ENCODE measurements around the gene GNAO1.

The GNAO1 gene

DNA sequence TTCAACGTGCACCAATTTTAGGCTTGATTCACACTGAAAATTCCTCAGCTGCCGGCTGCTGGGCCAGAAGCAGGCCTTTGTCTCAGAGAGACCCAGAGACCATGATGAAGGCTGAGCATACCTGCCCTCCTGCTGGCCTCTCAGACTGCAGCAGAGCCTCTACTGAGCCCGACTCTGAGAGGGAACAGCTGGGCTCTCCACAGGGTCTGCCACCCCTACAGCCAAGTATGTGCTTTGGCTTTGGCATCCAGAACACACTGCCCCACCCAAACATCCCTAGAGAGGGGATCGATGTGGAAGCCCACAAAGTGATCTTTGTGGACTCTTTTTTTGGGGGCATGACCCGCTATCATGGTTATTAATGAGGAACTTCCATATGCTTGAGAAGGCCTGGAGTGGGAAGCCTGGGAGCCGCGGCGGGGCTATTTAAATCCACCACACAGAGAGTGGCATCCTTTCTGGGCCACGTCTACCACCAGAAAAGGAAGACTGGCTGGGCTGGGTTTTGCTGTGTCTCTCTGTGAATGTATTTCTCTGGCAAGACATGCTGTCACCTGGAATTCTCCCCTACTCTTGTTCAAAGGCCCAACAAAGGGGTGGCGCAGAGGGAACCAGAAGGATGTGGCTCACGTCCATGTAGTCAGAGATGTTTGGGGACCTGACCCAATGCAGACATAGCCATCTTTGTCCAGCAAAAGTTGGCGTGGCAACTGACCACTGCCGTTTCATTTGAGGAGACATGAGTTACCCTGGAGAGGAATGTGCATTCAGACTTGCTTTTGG is 69.3 kb downstream of the GNAO1 start:
- H3K36me3 ChIP-seq (ENCODE audit: insufficient read depth, low read length) = peaks cover 3% of the 10 kb centered on the region
- H3K4me3 ChIP-seq (ENCODE audit: low read depth in 1 of 2, low read length in 2 of 2) = no peak overlapping the region
- H3K9ac ChIP-seq (ENCODE audit: low read length) = no peak overlapping the region
- H3K4me1 ChIP-seq (ENCODE audit: insufficient read depth, low read length) = peaks cover 95% of the 10 kb centered on the region
- H3K27ac ChIP-seq (ENCODE audit: low read depth, low read length) = peak overlapping the region; percentile 52
- H3K9me3 ChIP-seq (ENCODE audit: low read length) = no peaks in the 10 kb centered on the region
- H3K27me3 ChIP-seq (ENCODE audit: control insufficient read depth in 1 of 2, insufficient read depth in 2 of 2, low read length in 2 of 2) = no peaks in the 10 kb centered on the region

DNA sequence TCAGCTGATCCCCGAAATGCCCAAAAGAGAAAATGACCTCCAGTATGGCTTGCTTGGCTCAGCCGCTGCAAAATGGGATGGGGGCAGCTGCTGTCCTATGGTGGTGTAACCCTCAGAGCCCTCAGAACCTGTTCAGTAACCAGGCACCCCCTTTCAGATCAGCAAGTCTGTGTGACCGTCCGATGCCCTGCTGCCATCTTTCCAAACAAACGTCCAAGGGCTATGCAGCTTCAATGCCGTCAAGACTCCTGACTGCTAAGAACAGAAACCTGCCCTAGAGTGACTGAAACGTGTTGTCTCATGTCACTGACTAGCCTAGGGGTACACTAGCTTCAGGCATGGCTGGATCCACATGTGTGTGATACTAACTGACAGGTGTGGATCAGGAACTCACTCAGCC is 70.4 kb downstream of the GNAO1 start:
- Histone ChIP-seq H3K4me1 (ENCODE audit: insufficient read depth, low read length) (peaks cover 96% of the 10 kb centered on the region), H3K4me3 (ENCODE audit: low read depth in 1 of 2, low read length in 2 of 2) (peak overlapping the region in 1 of 2 donors; percentile 6), H3K36me3 (ENCODE audit: insufficient read depth, low read length) (peaks cover 6% of the 10 kb centered on the region), H3K9me3 (ENCODE audit: low read length) (no peaks in the 10 kb centered on the region), H3K27ac (ENCODE audit: low read depth, low read length) (peak overlapping the region; percentile 52), H3K27me3 (ENCODE audit: control insufficient read depth in 1 of 2, insufficient read depth in 2 of 2, low read length in 2 of 2) (no peaks in the 10 kb centered on the region), H3K9ac (ENCODE audit: low read length) (no peak overlapping the region)

DNA sequence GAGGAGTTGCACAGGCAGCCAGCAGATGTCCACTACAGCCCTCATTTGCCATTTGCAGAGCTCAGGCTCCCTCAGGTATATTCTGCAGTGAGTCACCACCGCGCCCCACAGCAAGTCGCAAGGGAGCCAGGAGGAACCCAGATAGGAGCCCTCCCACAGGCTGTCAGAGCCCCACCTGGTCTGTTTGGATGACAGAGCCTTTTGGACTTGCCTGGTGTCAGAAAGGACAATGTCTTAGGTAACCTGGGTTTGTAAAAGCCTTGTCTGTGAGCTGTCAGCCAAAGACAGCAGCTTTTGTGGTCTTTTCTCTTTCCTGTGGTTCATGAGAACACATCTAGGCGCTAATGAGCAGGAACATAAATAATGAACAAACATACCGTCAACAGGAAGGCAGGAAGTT is 70.9 kb downstream of the GNAO1 start:
- Histone ChIP-seq H3K27ac (ENCODE audit: low read depth, low read length) (peak overlapping the region; percentile 71), H3K9ac (ENCODE audit: low read length) (no peak overlapping the region), H3K36me3 (ENCODE audit: insufficient read depth, low read length) (peaks cover 8% of the 10 kb centered on the region), H3K4me3 (ENCODE audit: low read depth in 1 of 2, low read length in 2 of 2) (peak overlapping the region in 1 of 2 donors; percentile 6), H3K27me3 (ENCODE audit: control insufficient read depth in 1 of 2, insufficient read depth in 2 of 2, low read length in 2 of 2) (no peaks in the 10 kb centered on the region), H3K4me1 (ENCODE audit: insufficient read depth, low read length) (peaks cover 95% of the 10 kb centered on the region), H3K9me3 (ENCODE audit: low read length) (no peaks in the 10 kb centered on the region)

DNA sequence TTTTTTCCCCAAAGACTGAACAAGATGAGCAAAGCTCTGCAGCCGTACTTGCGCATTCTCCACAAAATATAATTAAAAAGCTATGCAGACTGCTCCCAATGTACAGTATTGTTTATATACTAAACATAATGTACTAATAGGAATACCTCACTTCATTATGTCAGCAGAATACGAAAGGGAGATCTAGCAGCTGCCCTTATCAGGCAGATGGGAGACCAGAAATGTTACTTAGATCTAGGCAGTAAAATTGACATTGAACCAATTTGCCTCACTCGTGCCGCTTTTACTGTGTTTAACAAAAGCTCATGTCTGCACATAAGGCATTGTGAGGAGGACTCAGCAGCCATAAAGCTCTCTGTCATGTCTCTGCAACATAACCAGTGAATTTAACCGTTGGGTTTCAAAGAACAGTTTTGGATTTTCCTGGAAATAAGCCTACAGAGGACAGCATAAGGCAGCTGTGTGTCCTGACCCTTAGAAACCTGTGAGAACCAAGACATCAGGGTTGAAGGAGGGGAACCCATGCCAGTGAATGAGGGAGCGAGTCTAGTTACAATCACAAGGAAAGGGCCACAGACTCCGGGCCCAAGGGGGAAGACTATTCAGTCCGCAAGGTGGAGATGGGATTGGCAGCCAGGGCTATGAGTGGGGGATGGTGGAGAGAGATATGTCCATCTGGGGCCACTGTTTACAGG is 71.4 kb downstream of the GNAO1 start:
- peaks cover 8% of the 10 kb centered on the region for H3K36me3 ChIP-seq (ENCODE audit: insufficient read depth, low read length)
- no peak overlapping the region for H3K9ac ChIP-seq (ENCODE audit: low read length)
- no peak overlapping the region for H3K4me3 ChIP-seq (ENCODE audit: low read depth in 1 of 2, low read length in 2 of 2)
- H3K9me3 ChIP-seq (ENCODE audit: low read length) = no peaks in the 10 kb centered on the region
- H3K4me1 ChIP-seq (ENCODE audit: insufficient read depth, low read length) = peaks cover 94% of the 10 kb centered on the region
- peak overlapping the region; percentile 71 for H3K27ac ChIP-seq (ENCODE audit: low read depth, low read length)
- H3K27me3 ChIP-seq (ENCODE audit: control insufficient read depth in 1 of 2, insufficient read depth in 2 of 2, low read length in 2 of 2) = no peaks in the 10 kb centered on the region

DNA sequence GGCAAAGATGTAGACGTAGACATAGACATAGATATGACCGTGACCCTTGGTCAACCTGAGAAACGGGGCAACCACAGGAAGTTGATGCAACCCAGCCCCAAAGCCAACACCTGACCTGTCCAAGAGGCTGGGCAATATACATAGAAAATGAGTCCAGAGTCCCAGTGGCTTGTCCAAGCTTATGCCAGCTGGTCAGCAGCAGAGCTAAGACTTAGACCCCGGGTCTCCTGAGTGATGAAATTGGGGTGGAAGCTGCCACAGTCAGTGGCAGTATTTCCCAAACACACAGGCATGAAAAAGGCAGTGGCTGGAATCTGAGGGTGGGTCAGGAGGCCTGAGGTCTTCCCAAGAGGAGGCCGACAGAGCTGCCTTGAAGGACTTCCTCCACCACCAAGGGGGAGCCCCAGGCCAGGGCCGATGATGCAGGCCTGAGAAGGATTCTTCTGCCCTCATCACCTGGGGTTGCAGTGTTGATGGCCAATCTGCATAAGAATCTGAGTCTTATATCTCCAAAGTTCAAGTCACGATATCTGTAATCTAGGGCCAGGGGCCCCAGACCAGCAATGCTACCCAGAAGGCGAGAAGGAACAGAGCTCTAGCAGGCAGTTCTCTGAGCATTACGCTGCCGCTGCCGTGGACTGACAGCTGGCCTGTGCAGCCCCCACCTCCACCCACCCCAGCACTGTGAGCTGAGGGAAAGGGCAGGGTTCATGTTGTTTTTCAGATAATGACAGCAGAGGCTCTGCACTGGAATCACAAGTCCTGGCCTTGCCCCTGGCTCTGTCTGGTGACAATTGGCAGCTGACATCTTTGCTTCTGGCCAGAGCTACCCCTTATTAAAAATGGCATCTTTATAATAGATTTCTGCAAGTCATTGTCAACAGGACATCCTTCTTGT is 72.7 kb downstream of the GNAO1 start:
- Histone ChIP-seq H3K4me1 (ENCODE audit: insufficient read depth, low read length) (peaks cover 82% of the 10 kb centered on the region), H3K27ac (ENCODE audit: low read depth, low read length) (peak overlapping the region; percentile 63), H3K9me3 (ENCODE audit: low read length) (no peaks in the 10 kb centered on the region), H3K4me3 (ENCODE audit: low read depth in 1 of 2, low read length in 2 of 2) (no peak overlapping the region), H3K9ac (ENCODE audit: low read length) (no peak overlapping the region), H3K27me3 (ENCODE audit: control insufficient read depth in 1 of 2, insufficient read depth in 2 of 2, low read length in 2 of 2) (no peaks in the 10 kb centered on the region), H3K36me3 (ENCODE audit: insufficient read depth, low read length) (peaks cover 8% of the 10 kb centered on the region)

DNA sequence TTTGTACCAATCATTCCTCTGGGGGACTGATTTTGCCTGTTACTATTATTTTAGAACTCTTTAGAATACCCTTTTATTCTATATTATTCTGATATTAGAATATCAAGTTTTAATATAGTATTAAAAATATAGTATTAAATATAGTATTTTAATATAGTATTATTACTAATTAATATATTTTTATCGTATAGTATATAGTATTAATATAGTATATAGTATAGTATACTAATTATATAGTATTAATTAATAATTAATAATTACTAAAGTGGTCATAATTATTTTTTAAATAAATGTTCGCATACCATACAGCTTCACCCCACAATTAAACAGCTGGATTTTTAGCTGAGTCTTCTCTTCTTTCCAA is 73.3 kb downstream of the GNAO1 start:
- H3K9me3 ChIP-seq (ENCODE audit: low read length) = no peaks in the 10 kb centered on the region
- H3K27ac ChIP-seq (ENCODE audit: low read depth, low read length) = peak overlapping the region; percentile 96
- no peak overlapping the region for H3K4me3 ChIP-seq (ENCODE audit: low read depth in 1 of 2, low read length in 2 of 2)
- H3K36me3 ChIP-seq (ENCODE audit: insufficient read depth, low read length) = peaks cover 8% of the 10 kb centered on the region
- no peaks in the 10 kb centered on the region for H3K27me3 ChIP-seq (ENCODE audit: control insufficient read depth in 1 of 2, insufficient read depth in 2 of 2, low read length in 2 of 2)
- H3K4me1 ChIP-seq (ENCODE audit: insufficient read depth, low read length) = peaks cover 79% of the 10 kb centered on the region
- no peak overlapping the region for H3K9ac ChIP-seq (ENCODE audit: low read length)

DNA sequence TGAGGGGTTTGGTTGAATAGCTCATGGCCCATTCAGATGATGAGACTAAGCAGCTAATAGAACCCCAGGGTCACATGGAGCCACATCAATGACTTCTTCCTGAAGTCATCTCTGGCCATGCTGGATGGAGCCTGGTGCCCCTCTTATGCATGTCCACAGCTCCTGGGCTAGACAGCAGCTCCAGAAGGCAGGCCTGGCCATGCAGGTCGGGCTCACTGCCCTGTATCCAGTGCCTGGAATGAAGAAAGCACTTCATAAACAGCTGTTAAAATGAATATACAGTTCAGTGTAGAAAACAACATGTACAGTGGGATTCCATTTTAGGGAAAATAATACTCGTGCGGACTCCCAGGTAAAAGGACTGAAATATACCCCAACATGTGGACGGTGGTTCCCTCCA is 73.9 kb downstream of the GNAO1 start:
- Histone ChIP-seq H3K4me1 (ENCODE audit: insufficient read depth, low read length) (peaks cover 79% of the 10 kb centered on the region), H3K36me3 (ENCODE audit: insufficient read depth, low read length) (peaks cover 5% of the 10 kb centered on the region), H3K9ac (ENCODE audit: low read length) (no peak overlapping the region), H3K27ac (ENCODE audit: low read depth, low read length) (peak overlapping the region; percentile 96), H3K9me3 (ENCODE audit: low read length) (no peaks in the 10 kb centered on the region), H3K4me3 (ENCODE audit: low read depth in 1 of 2, low read length in 2 of 2) (no peak overlapping the region), H3K27me3 (ENCODE audit: control insufficient read depth in 1 of 2, insufficient read depth in 2 of 2, low read length in 2 of 2) (no peaks in the 10 kb centered on the region)

DNA sequence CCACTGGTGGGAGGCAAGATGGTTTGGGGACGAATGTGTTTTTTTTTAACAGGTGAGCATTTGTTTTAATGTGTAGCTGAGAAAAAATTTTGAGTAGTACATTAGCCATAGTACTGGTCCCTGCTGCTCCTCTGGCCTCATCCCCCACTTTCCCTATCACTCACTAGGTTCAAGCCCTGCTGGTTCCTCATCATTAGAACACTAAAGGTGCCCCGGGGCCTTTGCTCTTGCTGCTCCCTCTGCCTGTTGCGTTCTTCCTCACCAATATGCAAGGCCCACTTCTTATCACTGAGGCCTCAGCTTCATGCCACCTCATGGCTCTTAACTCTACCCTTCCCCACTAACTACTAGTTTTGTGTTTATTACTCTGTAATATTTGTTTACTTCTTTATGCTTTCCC is 74.5 kb downstream of the GNAO1 start:
- peaks cover 5% of the 10 kb centered on the region for H3K36me3 ChIP-seq (ENCODE audit: insufficient read depth, low read length)
- H3K9ac ChIP-seq (ENCODE audit: low read length) = no peak overlapping the region
- H3K9me3 ChIP-seq (ENCODE audit: low read length) = no peaks in the 10 kb centered on the region
- peaks cover 80% of the 10 kb centered on the region for H3K4me1 ChIP-seq (ENCODE audit: insufficient read depth, low read length)
- H3K4me3 ChIP-seq (ENCODE audit: low read depth in 1 of 2, low read length in 2 of 2) = no peak overlapping the region
- no peaks in the 10 kb centered on the region for H3K27me3 ChIP-seq (ENCODE audit: control insufficient read depth in 1 of 2, insufficient read depth in 2 of 2, low read length in 2 of 2)
- H3K27ac ChIP-seq (ENCODE audit: low read depth, low read length) = peak overlapping the region; percentile 96

DNA sequence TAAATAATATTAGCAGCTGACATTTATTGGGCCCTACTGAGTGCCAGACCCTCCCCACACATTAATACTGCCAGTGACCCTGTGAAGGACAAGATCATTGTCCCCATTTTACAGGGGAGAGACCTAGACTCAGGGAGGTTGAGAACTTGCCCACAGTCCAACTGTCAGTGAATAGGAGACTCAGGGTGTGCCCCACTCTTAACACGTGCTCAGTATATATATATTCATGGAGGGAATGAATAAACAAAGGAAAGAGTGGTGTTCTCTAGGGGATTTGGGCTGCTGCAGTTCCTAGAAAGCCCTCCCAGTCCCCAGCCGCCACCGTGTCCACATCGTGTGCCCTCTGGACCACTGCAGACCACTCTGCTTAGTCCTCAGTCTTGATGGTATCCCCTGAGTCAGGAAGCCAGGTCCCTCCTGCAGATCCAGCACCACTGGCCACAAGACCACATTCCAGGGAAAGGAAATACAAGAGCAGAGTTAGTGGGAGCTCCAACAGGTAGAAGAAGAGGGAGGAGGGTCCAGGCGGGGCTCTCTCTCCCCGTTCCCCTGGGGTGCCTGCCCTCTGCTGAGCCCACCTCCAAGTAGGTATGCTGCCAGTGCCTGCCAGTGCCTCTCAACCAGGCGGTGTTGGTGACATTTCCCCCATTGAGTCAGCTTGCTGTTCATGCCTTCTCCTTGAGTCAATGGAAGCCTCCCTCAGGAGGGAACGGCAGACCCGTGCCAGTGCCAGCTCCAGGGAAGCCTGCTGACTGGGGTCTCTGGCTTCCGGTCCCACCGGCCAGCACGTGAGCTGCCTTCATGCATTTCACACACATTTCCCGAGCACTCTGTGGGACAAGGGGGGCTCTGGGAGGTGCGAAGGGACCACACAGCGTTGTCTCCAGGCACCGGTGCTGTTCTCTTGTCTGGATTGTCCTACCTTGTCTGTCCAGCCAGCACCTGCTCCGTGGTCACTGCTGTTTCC is 75.6 kb downstream of the GNAO1 start:
- Histone ChIP-seq H3K27ac (ENCODE audit: low read depth, low read length) (peak overlapping the region; percentile 96), H3K36me3 (ENCODE audit: insufficient read depth, low read length) (peaks cover 5% of the 10 kb centered on the region), H3K27me3 (ENCODE audit: control insufficient read depth in 1 of 2, insufficient read depth in 2 of 2, low read length in 2 of 2) (no peaks in the 10 kb centered on the region), H3K9me3 (ENCODE audit: low read length) (no peaks in the 10 kb centered on the region), H3K9ac (ENCODE audit: low read length) (peak overlapping the region; percentile 93), H3K4me3 (ENCODE audit: low read depth in 1 of 2, low read length in 2 of 2) (peak overlapping the region; percentile 29 to 63), H3K4me1 (ENCODE audit: insufficient read depth, low read length) (peaks cover 72% of the 10 kb centered on the region)

DNA sequence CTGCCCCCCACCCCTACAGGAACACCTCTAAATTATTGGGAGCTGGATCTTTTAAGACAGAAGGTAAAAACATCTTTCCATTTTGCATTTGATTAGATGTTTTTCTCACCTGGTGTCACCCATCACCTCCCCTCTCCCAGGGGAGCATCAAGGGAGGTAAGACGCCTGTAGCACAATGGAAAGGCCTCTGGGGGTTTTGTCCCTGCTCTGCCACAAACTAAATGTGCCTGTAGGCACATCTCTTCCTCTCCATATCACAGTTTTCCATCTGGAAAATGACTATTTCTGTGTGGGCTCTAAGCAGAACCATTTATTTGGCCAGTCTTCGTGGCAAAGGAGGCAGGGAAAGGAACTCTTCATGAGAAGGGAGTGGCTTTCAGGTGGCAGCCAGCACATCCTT is 76.6 kb downstream of the GNAO1 start:
- peak overlapping the region; percentile 93 for H3K9ac ChIP-seq (ENCODE audit: low read length)
- peaks cover 5% of the 10 kb centered on the region for H3K36me3 ChIP-seq (ENCODE audit: insufficient read depth, low read length)
- H3K4me1 ChIP-seq (ENCODE audit: insufficient read depth, low read length) = peaks cover 62% of the 10 kb centered on the region
- H3K9me3 ChIP-seq (ENCODE audit: low read length) = no peaks in the 10 kb centered on the region
- peak overlapping the region; percentile 29 to 63 for H3K4me3 ChIP-seq (ENCODE audit: low read depth in 1 of 2, low read length in 2 of 2)
- peak overlapping the region; percentile 96 for H3K27ac ChIP-seq (ENCODE audit: low read depth, low read length)
- no peaks in the 10 kb centered on the region for H3K27me3 ChIP-seq (ENCODE audit: control insufficient read depth in 1 of 2, insufficient read depth in 2 of 2, low read length in 2 of 2)
